DMS153 (cell line): ENCODE measurements around the gene FRMD3.

Experiments used
- DNase-seq: peaks from one replicate; lab custom pipeline; 2025; lab: John Stamatoyannopoulos, UW

FRMD3 gene

DNA sequence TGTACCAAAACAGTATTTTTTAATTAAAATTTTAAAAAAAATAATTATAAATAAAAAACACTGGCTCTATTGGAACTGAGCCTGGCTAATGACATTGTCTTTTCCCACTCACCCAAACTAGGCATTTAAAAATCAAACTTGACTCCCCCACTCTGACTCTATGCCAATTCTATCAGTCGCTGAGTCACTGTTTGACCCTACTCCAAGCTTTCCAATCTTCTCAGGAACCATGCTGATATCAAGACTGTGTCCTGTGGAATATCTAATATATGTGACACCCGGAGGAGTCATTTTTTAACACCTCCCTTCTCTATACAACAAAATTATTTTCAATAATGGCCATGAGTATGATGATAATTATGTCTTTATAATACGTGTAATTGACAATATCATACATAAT, 303.7 kb downstream of the FRMD3 start:
- no peak for DNase-seq

DNA sequence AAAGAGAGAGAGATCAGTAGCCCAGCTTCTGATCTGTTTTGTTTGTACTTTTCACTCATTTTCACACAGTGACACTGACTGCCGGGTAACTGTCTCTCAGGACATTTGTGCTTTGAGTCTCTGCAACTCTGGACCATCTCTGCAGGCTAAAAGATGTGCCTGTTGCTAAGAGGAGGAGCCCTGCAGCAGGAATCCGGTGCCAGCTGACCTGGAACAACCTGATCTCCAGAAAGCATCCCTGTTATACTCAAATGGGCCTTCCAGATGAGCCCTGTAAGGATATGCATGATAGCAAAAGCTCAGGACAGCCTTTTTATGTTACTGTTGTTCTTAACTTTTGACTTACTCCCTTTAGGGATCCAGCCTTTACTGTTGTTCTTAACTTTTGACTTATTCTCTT, 304.6 kb downstream of the FRMD3 start:
- no peak for DNase-seq

DNA sequence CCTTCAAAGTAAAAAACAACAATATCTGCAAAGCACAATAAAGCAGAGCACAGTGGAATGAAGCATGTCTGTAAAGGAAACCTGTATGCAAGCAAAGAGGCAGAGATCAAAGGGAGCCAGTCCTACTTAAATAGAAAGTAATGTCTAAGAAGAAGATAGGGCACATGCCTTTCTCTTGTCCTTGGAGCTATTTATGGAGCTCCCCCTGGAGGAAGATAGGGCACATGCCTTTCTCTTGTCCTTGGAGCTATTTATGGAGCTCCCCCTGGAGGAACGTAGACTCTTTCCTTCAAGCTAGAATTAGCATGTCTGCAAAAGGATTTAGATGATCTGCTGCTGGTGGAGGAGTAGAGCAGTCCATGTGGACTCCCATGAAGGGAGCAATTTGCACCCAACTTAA, 307.2 kb downstream of the FRMD3 start:
- DNase-seq, result no peak

GRCh38 chr9:83220730-83221129, 317.5 kb downstream of the FRMD3 start:
- no peak for DNase-seq

- peak; percentile 46 for DNase-seq
Measured at GRCh38 chr9:83219924-83220438, 318.2 kb downstream of the FRMD3 start.

- DNase-seq, result peak; percentile 87
Measured at GRCh38 chr9:83219154-83219923, 318.9 kb downstream of the FRMD3 start.

DNA sequence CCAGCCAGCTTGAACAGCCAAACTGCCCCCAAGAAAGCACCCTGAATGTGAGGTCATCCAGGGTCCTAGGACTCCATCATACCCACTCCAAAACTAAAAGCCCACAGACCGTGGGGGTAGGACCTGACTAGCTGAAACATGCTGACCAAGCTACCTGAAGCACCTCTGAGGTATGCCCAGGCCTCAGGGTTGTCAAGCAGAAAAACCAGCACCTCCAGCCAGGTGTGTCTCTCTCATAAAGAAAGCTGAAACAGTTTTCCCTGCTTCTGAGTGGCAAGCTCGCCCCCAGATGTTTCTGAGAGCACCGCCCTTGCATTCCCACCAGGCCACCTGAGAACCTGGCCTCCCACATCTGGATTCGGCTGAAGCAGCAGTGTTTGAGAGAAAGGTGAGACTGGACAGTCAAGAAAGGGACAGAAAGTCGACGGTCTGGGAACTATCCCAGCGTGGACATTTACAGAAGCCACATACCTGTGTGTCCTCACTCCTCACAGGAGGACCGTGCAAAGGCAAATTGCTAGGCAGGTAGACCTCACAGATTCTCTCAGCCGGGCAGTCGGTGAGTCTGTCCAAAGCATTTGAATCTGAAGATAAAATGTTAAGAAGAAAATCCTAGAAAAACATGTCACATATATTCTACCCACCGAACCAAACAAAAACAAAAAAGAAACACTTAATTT, 319.6 kb downstream of the FRMD3 start:
- no peak for DNase-seq

- DNase-seq, result no peak
Measured at GRCh38 chr9:83209188-83209731, 328.9 kb downstream of the FRMD3 start.

DNA sequence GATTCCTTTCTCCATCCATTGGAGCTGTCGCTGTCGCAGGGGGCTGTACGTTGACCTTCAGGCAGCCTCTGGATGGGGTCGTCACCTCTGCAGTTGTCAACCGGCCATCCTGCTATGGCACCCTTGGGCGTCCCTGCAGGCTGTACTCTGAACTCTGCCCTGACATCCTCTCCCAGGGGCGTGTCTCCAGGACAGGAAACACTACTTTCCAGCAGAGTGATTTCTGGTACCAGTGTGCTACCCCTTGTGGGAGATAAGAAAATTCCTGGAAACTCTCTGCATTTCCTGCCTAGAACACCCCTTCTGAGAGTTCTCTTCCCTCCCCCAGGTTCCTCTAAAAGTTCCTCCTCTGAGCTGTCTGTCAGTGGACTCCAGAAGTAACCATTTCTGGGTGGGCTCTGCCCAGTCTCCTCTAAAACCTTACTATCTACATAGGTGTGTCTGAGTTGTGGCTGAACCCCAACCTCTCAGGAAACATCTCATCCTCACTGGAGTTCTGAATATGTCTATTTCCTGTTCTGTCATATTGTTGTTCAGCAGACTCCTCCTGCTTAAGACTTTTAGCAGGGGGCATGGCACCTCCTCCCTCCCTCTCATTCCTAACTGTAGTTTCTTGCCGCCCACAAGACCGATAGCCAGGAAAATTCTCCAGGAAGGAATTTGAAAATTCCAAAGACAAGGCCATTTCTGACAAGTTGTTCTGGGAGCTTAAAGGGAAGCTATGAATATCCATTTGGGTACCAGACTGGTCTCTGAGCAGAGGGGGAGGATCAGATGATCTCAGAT, 329.9 kb downstream of the FRMD3 start:
- DNase-seq, result no peak

- DNase-seq, result no peak
Measured at GRCh38 chr9:83204047-83204446, 334.2 kb downstream of the FRMD3 start.

DNA sequence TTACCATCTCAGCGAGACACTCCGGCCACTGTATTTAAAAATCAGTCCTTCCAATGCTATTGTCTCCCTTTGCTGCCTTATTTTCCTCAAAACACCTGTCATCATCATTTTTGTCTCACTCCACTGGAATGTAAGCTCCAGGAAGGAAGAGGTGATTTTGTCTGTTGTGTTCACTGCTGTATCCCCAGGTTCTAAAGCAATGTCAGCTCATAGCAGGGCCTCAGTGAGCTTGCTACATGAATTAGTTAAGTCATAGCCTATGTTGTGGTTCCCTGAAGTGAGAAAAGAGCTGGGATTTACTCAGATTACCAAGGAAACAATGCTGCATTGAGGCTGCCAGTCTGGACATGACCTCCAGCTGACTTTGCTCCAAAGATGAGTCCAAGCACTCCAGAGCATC, 337.7 kb downstream of the FRMD3 start:
- no peak for DNase-seq

DNA sequence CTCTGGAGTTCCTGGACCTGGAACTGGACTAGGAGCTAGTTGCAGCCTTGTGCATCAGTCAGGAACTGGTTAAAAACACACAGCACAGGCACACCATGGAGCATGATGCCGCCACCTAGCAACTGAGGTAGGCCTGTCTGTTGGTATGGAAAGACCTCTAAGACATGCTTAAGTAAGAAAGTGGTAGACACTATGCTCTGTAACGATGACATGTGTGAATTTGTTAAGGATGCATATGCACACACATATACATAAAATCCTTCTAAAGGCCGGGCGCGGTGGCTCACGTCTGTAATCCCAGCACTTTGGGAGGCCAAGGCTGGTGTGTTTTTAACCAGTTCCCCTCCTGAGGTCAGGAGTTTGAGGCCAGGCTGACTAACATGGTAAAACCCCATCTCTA, 338.4 kb downstream of the FRMD3 start:
- no peak for DNase-seq

- peak; percentile 15 for DNase-seq
Measured at GRCh38 chr9:83199240-83199639, 339.0 kb downstream of the FRMD3 start.

GRCh38 chr9:83198371-83198770, 339.8 kb downstream of the FRMD3 start:
- no peak for DNase-seq

DNA sequence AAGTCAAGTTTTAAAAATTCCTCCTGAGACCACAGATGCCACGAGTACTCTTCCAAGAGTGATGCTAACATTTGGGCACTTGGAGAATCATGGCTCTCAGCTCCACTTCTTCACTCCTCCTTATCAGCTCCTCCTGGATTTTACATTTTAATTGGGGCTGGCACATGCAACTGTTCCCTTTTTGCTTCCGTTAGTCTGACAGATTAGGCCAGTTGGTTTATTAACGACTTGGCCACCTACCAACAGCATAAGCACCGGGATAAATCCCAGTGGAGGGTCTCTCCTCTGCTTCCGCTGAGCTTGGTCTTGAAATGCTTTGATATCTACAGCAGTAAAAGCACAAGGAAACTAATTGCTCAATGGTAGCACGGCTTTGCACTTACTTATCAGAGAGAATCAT, 340.6 kb downstream of the FRMD3 start:
- no peak for DNase-seq

- no peak for DNase-seq
Measured at GRCh38 chr9:83196946-83197345, 341.3 kb downstream of the FRMD3 start.
